Upper lobe of right lung (tissue), 1 donor: ENCODE measurements around the gene MED23. TPM values are rescaled to one million over a fixed set of nuclear protein-coding genes. Genes with fewer than 3 reads are reported as not detected.
"Not testable (repeated sequence)": the region's sequence is repeated elsewhere in the genome, so short reads cannot be mapped to it uniquely, and the experiment has no call there.

Source experiments
- ATAC-seq: fragments of 200-7000 bp; cut with Tn5 transposase; one replicate; pipeline ENCODE4 v1.9.1; 2020; ENCODE audit warnings: mild to moderate bottlenecking, moderate library complexity
- DNase-seq: peaks from one replicate; pipeline ENCODE4 v3.0.0-alpha.2; 2020
- H3K27ac ChIP-seq: fragments of 200-600 bp; one replicate; pipeline ENCODE4 v1.8.0; 2022
- H3K27me3 ChIP-seq: fragments of 200-600 bp; one replicate; pipeline ENCODE4 v1.8.0; 2022; ENCODE audit warnings: mild to moderate bottlenecking
- H3K36me3 ChIP-seq: fragments of 200-600 bp; one replicate; pipeline ENCODE4 v1.8.0; 2022
- H3K4me1 ChIP-seq: fragments of 200-600 bp; one replicate; pipeline ENCODE4 v1.8.0; 2022
- H3K4me3 ChIP-seq: fragments of 200-600 bp; one replicate; pipeline ENCODE4 v1.8.0; 2022; ENCODE audit warnings: mild to moderate bottlenecking
- H3K9me3 ChIP-seq: fragments of 200-600 bp; one replicate; pipeline ENCODE4 v1.8.0; 2022
- intact Hi-C: fragments of 100-400 bp; cut with DNase I; formaldehyde crosslinking; loops from one replicate; pipeline ENCODE4 v1.11.0; 2022
- total RNA-seq: library from RNA; stranded (reverse); fragmentation: NEBNext Ultra II Directional; extraction: Animal tissue kit (Norgen Biotek cat#: 25700); gene quantifications from one replicate; pipeline ENCODE4 v1.2.1, GENCODE V29; 2021
- TF ChIP-seq, protein P1 (sequence below): fragments of 200-600 bp; IDR thresholded peaks from one replicate; pipeline ENCODE4 v1.8.0; 2022; ENCODE audit warnings: antibody characterized with exemption
- donor health status: DM: no; HTN: yes; CAD: no; lungs with severe emphysema.

MED23 gene
- total RNA-seq, 1 donor from 2014 or later: 25.8 TPM

DNA sequence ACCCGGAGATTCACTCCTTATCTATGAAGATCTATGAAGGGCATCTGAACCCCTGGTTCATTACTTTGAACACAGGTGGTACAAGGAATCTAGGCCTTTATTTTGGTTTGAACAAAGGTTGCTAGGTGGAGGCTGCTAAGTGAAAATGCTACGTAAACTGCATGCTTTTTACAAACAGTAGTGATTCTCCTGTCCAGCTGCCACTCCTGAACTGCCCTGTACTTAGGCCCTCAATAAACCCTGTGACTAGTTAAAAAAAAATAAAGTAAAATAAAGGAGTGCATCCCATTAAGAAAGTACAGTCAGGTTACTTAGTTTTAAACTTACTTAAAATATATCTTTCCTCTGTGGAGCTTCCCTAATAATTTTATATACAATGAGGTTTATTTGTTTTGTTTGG, 82.7 kb downstream of the MED23 start:
- DNase-seq (no peak), ATAC-seq (no peak)
- Histone ChIP-seq H3K4me1 (no peaks in the 10 kb centered on the region), H3K27ac (no peak overlapping the region), H3K4me3 (no peak overlapping the region), H3K36me3 (no peaks in the 10 kb centered on the region), H3K9me3 (no peaks in the 10 kb centered on the region), H3K27me3 (no peaks in the 10 kb centered on the region)
- intact Hi-C loops: no loop called here
- TF ChIP-seq, protein P1, sequence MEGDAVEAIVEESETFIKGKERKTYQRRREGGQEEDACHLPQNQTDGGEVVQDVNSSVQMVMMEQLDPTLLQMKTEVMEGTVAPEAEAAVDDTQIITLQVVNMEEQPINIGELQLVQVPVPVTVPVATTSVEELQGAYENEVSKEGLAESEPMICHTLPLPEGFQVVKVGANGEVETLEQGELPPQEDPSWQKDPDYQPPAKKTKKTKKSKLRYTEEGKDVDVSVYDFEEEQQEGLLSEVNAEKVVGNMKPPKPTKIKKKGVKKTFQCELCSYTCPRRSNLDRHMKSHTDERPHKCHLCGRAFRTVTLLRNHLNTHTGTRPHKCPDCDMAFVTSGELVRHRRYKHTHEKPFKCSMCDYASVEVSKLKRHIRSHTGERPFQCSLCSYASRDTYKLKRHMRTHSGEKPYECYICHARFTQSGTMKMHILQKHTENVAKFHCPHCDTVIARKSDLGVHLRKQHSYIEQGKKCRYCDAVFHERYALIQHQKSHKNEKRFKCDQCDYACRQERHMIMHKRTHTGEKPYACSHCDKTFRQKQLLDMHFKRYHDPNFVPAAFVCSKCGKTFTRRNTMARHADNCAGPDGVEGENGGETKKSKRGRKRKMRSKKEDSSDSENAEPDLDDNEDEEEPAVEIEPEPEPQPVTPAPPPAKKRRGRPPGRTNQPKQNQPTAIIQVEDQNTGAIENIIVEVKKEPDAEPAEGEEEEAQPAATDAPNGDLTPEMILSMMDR: no peak

DNA sequence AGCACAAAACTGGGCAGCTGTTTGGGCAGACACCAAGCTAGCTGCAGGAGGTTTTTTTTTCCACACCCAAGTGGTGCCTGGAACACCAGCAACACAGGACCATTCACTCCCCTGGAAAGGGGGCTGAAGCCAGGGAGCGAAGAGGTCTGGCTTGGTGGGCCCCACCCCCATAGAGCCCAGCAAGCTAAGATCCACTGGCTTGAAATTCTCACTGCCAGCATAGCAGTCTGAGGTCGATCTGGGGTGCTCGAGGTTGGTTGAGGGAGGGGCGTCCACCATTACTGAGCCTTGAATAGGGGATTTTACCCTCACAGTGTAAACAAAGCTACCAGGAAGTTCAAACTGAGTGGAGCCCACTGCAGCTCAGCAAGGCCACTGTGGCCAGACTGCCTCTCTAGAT, 89.4 kb downstream of the MED23 start:
- ATAC-seq, H3K27me3 ChIP-seq, DNase-seq, intact Hi-C loops, H3K4me1 ChIP-seq, H3K4me3 ChIP-seq, H3K9me3 ChIP-seq, H3K27ac ChIP-seq, H3K36me3 ChIP-seq: not testable (repeated sequence)

DNA sequence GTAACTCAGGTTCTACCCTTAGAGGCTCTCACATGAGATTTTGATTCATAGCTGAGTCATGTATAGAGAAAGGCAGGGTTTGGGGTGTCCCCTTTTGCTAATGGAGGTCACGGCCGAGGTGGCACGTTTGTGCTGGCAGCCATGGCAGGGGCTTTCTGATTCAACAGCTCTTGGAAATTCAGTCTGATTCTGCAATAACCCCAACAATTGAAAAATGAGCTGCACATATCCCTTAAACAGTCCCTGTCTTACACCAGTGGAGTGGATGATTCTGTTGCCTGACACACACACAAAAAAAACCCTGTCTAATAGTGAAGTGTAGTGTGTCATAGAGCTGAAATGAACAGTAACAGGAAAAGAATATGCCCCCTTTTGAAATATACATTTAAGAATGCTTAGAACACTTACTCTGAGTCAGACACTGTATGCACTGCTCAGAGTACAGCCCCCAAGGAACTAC, 95.4 kb downstream of the MED23 start:
- no peaks in the 10 kb centered on the region for H3K27me3 ChIP-seq
- H3K27ac ChIP-seq: no peak overlapping the region
- no peaks in the 10 kb centered on the region for H3K9me3 ChIP-seq
- DNase-seq (no peak), ATAC-seq (no peak)
- H3K36me3 ChIP-seq: no peaks in the 10 kb centered on the region
- no peak overlapping the region for H3K4me3 ChIP-seq
- intact Hi-C loops: no loop called here
- TF ChIP-seq, protein P1: no peak
- no peaks in the 10 kb centered on the region for H3K4me1 ChIP-seq

DNA sequence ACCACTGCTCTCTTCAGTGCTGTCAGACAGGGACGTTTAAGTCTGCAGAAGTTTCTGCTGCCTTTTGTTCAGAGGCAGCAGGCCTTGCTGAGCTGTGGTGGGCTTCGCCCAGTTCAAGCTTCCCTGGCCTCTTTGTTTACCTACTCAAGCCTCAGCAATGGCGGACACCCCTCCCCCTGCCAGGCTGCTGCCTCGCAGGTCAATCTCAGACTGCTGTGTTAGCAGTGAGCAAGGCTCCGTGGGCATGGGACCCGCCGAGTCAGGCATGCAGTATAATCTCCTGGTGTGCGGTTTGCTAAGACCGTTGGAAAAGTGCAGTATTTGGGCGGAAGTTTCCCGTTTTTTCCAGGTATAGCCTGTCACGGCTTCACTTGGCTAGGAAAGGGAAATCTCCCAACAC, 96.4 kb downstream of the MED23 start:
- H3K36me3 ChIP-seq, H3K27ac ChIP-seq, H3K4me3 ChIP-seq, H3K27me3 ChIP-seq, H3K9me3 ChIP-seq, H3K4me1 ChIP-seq, intact Hi-C loops, ATAC-seq, DNase-seq: not testable (repeated sequence)

DNA sequence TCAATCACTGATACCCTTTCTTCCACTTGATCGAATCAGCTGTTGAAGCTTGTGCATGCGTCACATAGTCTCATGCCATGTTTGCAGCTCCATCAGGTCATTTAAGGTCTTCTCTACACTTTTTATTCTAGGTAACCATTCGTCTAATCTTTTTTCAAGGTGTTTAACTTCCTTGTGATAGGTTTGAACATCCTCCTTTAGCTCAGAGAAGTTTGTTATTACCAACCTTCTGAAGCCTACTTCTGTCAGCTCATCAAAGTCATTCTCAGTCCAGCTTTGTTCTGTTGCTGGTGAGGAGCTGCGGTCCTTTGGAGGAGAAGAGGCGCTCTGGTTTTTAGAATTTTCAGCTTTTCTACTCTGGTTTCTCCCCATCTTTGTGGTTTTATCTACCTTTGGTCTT, 97.1 kb downstream of the MED23 start:
- H3K27ac ChIP-seq, ATAC-seq, H3K27me3 ChIP-seq, DNase-seq, H3K4me3 ChIP-seq, H3K9me3 ChIP-seq, H3K36me3 ChIP-seq, H3K4me1 ChIP-seq, intact Hi-C loops: not testable (repeated sequence)

DNA sequence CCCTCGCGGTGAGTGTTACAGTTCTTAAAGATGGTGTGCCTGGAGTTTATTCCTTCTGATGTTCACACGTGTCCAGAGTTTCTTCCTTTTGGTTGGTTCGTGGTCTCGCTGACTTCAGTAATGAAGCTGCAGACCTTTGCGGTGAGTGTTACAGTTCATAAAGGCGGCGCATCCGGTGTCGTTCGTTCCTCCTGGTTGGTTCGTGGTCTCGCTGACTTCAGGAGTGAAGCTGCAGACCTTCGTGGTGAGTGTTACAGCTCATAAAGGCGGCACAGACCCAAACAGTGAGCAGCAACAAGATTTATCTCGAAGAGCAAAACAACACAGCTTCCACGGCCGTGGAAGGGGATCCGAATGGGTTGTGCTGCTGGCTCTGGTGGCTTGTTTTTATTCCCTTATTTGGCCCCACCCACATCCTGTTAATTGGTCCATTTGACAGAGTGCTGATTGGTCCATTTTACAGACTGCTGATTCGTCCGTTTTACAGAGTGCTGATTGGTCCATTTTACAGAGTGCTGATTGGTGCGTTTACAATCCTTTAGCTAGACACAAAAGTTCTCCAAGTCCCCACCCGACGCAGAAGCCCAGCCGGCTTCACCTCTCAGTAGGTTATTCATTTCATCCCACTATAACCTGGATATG, 103.2 kb downstream of the MED23 start:
- no peak for ATAC-seq
- Histone ChIP-seq H3K4me1 (no peaks in the 10 kb centered on the region), H3K27ac (no peak overlapping the region), H3K9me3 (no peaks in the 10 kb centered on the region), H3K4me3 (no peak overlapping the region), H3K27me3 (no peaks in the 10 kb centered on the region), H3K36me3 (no peaks in the 10 kb centered on the region)
- DNase-seq: no peak
- TF ChIP-seq, protein P1: no peak
- intact Hi-C loops: no loop called here

DNA sequence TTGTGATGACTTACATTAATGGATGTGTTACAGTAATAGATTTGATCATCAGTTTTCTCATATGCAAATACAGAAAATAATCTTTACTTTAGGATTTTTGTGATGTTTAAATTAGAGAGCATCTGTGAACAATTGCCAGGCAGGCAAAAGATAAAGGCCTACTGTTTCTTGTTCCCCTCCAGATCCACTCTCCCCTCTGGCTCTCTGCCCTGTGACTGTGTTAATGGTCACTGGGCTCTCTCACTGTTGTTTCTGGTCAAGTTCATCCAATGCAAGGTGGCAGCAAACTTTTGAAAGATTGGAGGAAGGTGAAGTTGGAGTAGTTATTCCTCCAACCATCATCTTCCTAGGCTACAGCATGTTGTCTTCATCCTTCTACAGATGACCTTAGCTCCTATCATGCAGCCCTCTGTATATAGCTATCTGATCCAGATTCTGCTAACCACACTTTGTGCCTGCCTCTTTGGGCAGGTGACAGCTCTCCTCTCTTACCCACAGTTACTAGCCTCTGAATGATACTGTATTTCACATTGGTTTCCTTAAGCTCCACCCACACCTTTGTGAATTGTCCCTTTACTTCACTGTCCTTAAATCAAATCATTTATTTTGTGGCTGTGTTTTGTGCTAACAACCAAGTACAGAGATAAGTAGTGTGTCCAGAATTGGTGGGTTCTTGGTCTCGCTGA, 103.9 kb downstream of the MED23 start:
- intact Hi-C loops: no loop called here
- TF ChIP-seq, protein P1: no peak
- DNase-seq: no peak

More for the DNA sequence above, 103.9 kb downstream of the MED23 start:
- H3K36me3 ChIP-seq: no peaks in the 10 kb centered on the region
- no peaks in the 10 kb centered on the region for H3K27me3 ChIP-seq
- no peaks in the 10 kb centered on the region for H3K4me1 ChIP-seq
- no peak for ATAC-seq
- H3K27ac ChIP-seq: no peak overlapping the region
- no peak overlapping the region for H3K4me3 ChIP-seq
- H3K9me3 ChIP-seq: no peaks in the 10 kb centered on the region

Other genes with a start within 250 kb of the MED23 start
- 1.3 TPM for gene ARG1, start 55.0 kb downstream of the MED23 start, total RNA-seq
- 0.87 TPM for gene ENPP3, start 9.1 kb upstream of the MED23 start, total RNA-seq
- gene OR2A4, start 73.2 kb upstream of the MED23 start, total RNA-seq: not detected
- not detected for gene CTAGE9, start 82.8 kb upstream of the MED23 start, total RNA-seq
- gene ENPP1, start 179.8 kb upstream of the MED23 start, total RNA-seq: 3.4 TPM